Hepatocyte (in vitro differentiated cells): Measurements from ENCODE around the gene GSN. TPM values are rescaled to one million over a fixed set of nuclear protein-coding genes. Genes with fewer than 3 reads are reported as not detected.

Experiments
- DNase-seq: peaks from one replicate; pipeline ENCODE4 v3.0.0-alpha.2; 2016; ENCODE audit warnings: low spot score
- H2AFZ ChIP-seq: fragments of 200-600 bp; sonication (generic); 2 replicates; pipeline ENCODE4 v1.6.0; 2016; ENCODE audit warnings: antibody characterized with exemption, mild to moderate bottlenecking
- H3K27ac ChIP-seq: fragments of 200-600 bp; sonication (generic); 2 replicates; pipeline ENCODE4 v1.5.1; 2016; ENCODE audit warnings: mild to moderate bottlenecking
- H3K27me3 ChIP-seq: fragments of 200-600 bp; sonication (generic); 2 replicates; pipeline ENCODE4 v1.6.1; 2016
- H3K36me3 ChIP-seq: fragments of 200-600 bp; sonication (generic); replicated peaks from 2 replicates; pipeline ENCODE4 v1.5.1; 2016; ENCODE audit warnings: low read depth; ENCODE audit not compliant: insufficient read depth
- H3K4me1 ChIP-seq: fragments of 200-600 bp; sonication (generic); 2 replicates; pipeline ENCODE4 v1.5.1; 2016; ENCODE audit warnings: mild to moderate bottlenecking, moderate library complexity; ENCODE audit not compliant: insufficient read depth
- H3K4me2 ChIP-seq: fragments of 200-600 bp; sonication (generic); 2 replicates; pipeline ENCODE4 v1.6.0; 2016
- H3K4me3 ChIP-seq: fragments of 200-600 bp; sonication (generic); 2 replicates; pipeline ENCODE4 v1.5.1; 2016; ENCODE audit warnings: mild to moderate bottlenecking
- H3K79me2 ChIP-seq: fragments of 200-600 bp; sonication (generic); 2 replicates; pipeline ENCODE4 v1.6.0; 2017; ENCODE audit warnings: mild to moderate bottlenecking
- H3K9me2 ChIP-seq: fragments of 200-600 bp; sonication (generic); replicated peaks from 2 replicates; pipeline ENCODE4 v1.6.0; 2017; ENCODE audit warnings: mild to moderate bottlenecking; ENCODE audit not compliant: insufficient read depth
- H3K9me3 ChIP-seq: fragments of 200-600 bp; sonication (generic); 2 replicates; pipeline ENCODE4 v1.5.1; 2016; ENCODE audit warnings: low read depth, mild to moderate bottlenecking
- H4K20me1 ChIP-seq: fragments of 200-600 bp; sonication (generic); 2 replicates; pipeline ENCODE4 v1.6.0; 2016; ENCODE audit warnings: mild to moderate bottlenecking; ENCODE audit not compliant: insufficient read depth, poor library complexity, severe bottlenecking
- CTCF ChIP-seq: fragments of 200-600 bp; sonication (generic); IDR thresholded peaks from 2 replicates; pipeline ENCODE4 v1.5.1; 2016; ENCODE audit warnings: antibody characterized with exemption, mild to moderate bottlenecking; ENCODE audit not compliant: poor library complexity
- EZH2 ChIP-seq: fragments of 200-600 bp; sonication (generic); IDR thresholded peaks from 2 replicates; pipeline ENCODE4 v1.6.1; 2016; ENCODE audit warnings: antibody characterized with exemption, mild to moderate bottlenecking, borderline replicate concordance
- EZH2phosphoT487 ChIP-seq: fragments of 200-600 bp; sonication (generic); IDR thresholded peaks from one replicate; pipeline ENCODE4 v1.6.1; 2018; ENCODE audit warnings: antibody characterized with exemption, mild to moderate bottlenecking, low read depth, moderate library complexity; ENCODE audit not compliant: unreplicated experiment, severe bottlenecking
- WGBS: methylation state at CpG from one replicate; pipeline ENCODE4 v1.1.6; 2016; ENCODE audit warnings: low lambda C conversion rate; ENCODE audit errors: missing lambda C conversion rate; 5-methylcytosine and 5-hydroxymethylcytosine counted together
- polyA plus RNA-seq: library from polyadenylated mRNA; unstranded; fragments of >200 nt; fragmentation: Nextera tagmentation; extraction: Ambion mirVana; gene quantifications from 2 replicates; pipeline ENCODE4 v1.2.1, GENCODE V29; 2016
- total RNA-seq: library from RNA; depleted of rRNA; stranded (reverse); fragments of >200 nt; gene quantifications from 2 replicates; pipeline ENCODE4 v1.2.3, GENCODE V29; 2014

Gene GSN
- total and polyA plus RNA-seq, 2 experiments from 2014 or later = 396 to 404 TPM

GRCh38 chr9:121350993-121351561 lies 83.1 kb downstream of the GSN start:
- peaks cover 6% of the 10 kb centered on the region for H3K79me2 ChIP-seq
- H3K9me2 ChIP-seq = no peaks in the 10 kb centered on the region
- 17% methylated on average over 2 of the region's 2 CpGs for WGBS
- no peaks in the 10 kb centered on the region for H3K36me3 ChIP-seq
- no peak for TF ChIP-seq CTCF
- TF ChIP-seq EZH2 = no peak
- TF ChIP-seq EZH2phosphoT487 = peak; percentile 38
- H4K20me1 ChIP-seq = no peaks in the 10 kb centered on the region
- peak; percentile 79 for DNase-seq
- peaks cover 27% of the 10 kb centered on the region for H3K4me1 ChIP-seq
- H3K4me2 ChIP-seq = peak overlapping the region; percentile 26
- H3K27ac ChIP-seq = peak overlapping the region; percentile 68
- no peaks in the 10 kb centered on the region for H3K9me3 ChIP-seq
- no peak overlapping the region for H3K4me3 ChIP-seq
- H3K27me3 ChIP-seq = no peaks in the 10 kb centered on the region
- H2AFZ ChIP-seq = no peak overlapping the region

- Histone ChIP-seq H3K9me3 (no peaks in the 10 kb centered on the region), H3K4me1 (peaks cover 26% of the 10 kb centered on the region), H3K27ac (peak overlapping the region; percentile 68), H3K36me3 (no peaks in the 10 kb centered on the region), H3K79me2 (peaks cover 7% of the 10 kb centered on the region), H4K20me1 (no peaks in the 10 kb centered on the region), H3K4me2 (no peak overlapping the region), H3K9me2 (no peaks in the 10 kb centered on the region), H3K27me3 (no peaks in the 10 kb centered on the region), H2AFZ (no peak overlapping the region), H3K4me3 (no peak overlapping the region)
- DNase-seq = no peak
- TF ChIP-seq CTCF = no peak
- no peak for TF ChIP-seq EZH2phosphoT487
- TF ChIP-seq EZH2 = no peak
- 89% methylated on average over 9 of the region's 9 CpGs for WGBS
Measured at GRCh38 chr9:121353241-121354061, 85.5 kb downstream of the GSN start.

GRCh38 chr9:121354141-121354540 lies 86.2 kb downstream of the GSN start:
- H2AFZ ChIP-seq = no peak overlapping the region
- TF ChIP-seq EZH2phosphoT487 (no peak), EZH2 (no peak), CTCF (no peak)
- no peak for DNase-seq
- H4K20me1 ChIP-seq = no peaks in the 10 kb centered on the region
- no peak overlapping the region for H3K4me3 ChIP-seq
- H3K27me3 ChIP-seq = no peaks in the 10 kb centered on the region
- H3K79me2 ChIP-seq = peaks cover 12% of the 10 kb centered on the region
- peak overlapping the region; percentile 35 for H3K27ac ChIP-seq
- H3K4me2 ChIP-seq = no peak overlapping the region
- no peaks in the 10 kb centered on the region for H3K36me3 ChIP-seq
- H3K9me3 ChIP-seq = no peaks in the 10 kb centered on the region
- H3K4me1 ChIP-seq = peaks cover 19% of the 10 kb centered on the region
- WGBS = 50% methylated on average over 5 of the region's 5 CpGs
- H3K9me2 ChIP-seq = no peaks in the 10 kb centered on the region
